ENCODE measurements around the gene ATP1A2. TPM values are rescaled to one million over a fixed set of nuclear protein-coding genes. Genes with fewer than 3 reads are reported as not detected.

Gene ATP1A2
- total RNA-seq, 4 donors from 2014 or later = 2.2 to 32.6 (median 5.3) TPM

DNA sequence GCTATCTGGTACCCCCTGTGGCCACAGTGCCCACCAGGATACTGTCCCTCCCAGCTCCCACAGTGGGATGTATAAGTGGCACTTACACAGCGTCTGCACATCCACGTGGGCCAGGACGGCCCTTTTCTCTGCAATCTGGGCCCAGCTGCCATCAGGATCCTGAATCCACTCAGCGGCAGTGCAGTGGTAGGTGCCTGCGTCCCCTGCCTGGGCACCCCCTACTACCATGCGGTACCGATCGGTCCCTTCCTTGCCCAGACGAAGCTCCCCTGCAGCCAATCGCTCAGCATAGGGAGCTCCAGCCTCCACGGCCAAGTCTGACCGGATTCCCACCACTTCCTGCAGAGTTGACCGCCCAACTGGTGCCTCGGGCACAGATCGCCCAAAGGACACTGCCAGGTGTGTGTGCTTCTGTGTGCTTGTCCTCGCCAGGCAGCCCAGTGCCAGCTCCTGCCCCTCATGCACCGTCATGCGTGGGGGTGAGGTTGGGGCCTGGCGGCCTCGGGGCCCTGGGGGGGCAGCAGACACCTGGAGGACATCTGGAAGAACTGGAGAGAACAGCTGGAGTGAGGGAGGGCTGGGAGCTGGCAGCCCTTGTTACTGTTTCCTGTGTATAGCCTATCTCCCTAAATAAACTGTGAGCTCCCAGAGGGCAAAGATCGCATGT lies 21.8 kb upstream of the ATP1A2 start:
- H3K27ac ChIP-seq = no peak overlapping the region
- H3K36me3 ChIP-seq = peaks cover 0 to 66% (median 5%) of the 10 kb centered on the region in 3 donors
- peaks cover 19 to 27% (median 19%) of the 10 kb centered on the region in 3 donors for H3K4me1 ChIP-seq
- no peak for DNase-seq
- no peak overlapping the region for H3K4me3 ChIP-seq
- 78 to 96% methylated on average over 3 to 8 of the region's 21 CpGs for WGBS, 2 donors
- intact Hi-C loops (cut with DNase I) = loop anchor here (10.0 kb wide), 1 partner anchor 161 kb away; no protein-coding TSS in a partner anchor
- no peaks in the 10 kb centered on the region for H3K9me3 ChIP-seq
- H3K27me3 ChIP-seq = no peaks in the 10 kb centered on the region
- TF ChIP-seq POLR2A (IDR thresholded peaks at IDR 0.05) = no peak
- TF ChIP-seq, protein P1, sequence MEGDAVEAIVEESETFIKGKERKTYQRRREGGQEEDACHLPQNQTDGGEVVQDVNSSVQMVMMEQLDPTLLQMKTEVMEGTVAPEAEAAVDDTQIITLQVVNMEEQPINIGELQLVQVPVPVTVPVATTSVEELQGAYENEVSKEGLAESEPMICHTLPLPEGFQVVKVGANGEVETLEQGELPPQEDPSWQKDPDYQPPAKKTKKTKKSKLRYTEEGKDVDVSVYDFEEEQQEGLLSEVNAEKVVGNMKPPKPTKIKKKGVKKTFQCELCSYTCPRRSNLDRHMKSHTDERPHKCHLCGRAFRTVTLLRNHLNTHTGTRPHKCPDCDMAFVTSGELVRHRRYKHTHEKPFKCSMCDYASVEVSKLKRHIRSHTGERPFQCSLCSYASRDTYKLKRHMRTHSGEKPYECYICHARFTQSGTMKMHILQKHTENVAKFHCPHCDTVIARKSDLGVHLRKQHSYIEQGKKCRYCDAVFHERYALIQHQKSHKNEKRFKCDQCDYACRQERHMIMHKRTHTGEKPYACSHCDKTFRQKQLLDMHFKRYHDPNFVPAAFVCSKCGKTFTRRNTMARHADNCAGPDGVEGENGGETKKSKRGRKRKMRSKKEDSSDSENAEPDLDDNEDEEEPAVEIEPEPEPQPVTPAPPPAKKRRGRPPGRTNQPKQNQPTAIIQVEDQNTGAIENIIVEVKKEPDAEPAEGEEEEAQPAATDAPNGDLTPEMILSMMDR (IDR thresholded peaks at IDR 0.05) = no peak

DNA sequence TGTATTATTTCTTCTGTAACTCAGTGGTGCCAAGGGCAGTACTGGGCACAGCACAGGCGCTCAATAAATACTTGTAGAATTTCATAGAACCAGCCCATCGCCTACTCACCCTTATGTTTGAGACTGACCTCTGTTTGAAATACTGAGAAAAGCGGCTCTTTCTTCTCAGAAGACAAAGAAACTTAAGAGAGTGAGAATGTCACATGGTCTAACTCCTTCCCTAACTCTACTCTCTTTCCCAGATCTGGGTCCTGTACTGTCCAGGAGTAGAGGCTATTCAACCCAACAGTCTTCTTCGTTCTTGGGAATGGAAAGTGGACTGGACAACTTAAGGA lies 21.3 kb upstream of the ATP1A2 start:
- intact Hi-C loops (cut with DNase I) = loop anchor here (10.0 kb wide), 1 partner anchor 161 kb away; no protein-coding TSS in a partner anchor
- Histone ChIP-seq H3K36me3 (peaks cover 0 to 61% (median 5%) of the 10 kb centered on the region in 3 donors), H3K9me3 (no peaks in the 10 kb centered on the region), H3K27ac (no peak overlapping the region), H3K27me3 (no peaks in the 10 kb centered on the region), H3K4me1 (peaks cover 19 to 31% (median 19%) of the 10 kb centered on the region in 3 donors), H3K4me3 (no peak overlapping the region)
- WGBS, 2 donors = 82 to 94% methylated on average over 4 of the region's 4 CpGs
- TF ChIP-seq, protein P1 (IDR thresholded peaks at IDR 0.05) = no peak
- no peak for TF ChIP-seq POLR2A (IDR thresholded peaks at IDR 0.05)
- no peak for DNase-seq

DNA sequence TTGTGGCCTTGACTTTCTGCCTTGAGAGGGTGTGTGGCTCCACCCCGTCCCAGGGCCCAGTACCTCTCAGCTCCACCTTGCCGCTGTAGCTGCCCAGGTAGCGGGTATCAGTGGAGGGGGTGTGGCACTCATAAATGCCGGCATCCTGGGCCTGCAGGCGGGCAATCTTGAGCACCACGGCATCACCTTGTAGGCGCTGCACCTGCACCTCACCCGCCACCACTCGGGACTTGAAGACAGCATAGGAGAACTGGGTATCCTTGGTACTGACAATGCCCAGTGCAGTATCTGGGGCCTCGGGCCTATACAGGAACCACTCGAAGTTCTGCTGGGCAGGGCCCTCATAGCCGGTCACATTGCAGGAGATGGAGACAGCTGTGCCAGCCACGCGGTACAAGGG lies 20.8 kb upstream of the ATP1A2 start:
- no peaks in the 10 kb centered on the region for H3K9me3 ChIP-seq
- H3K27me3 ChIP-seq = no peaks in the 10 kb centered on the region
- no peak overlapping the region for H3K4me3 ChIP-seq
- H3K36me3 ChIP-seq = peaks cover 0 to 55% (median 5%) of the 10 kb centered on the region in 3 donors
- peaks cover 19 to 36% (median 19%) of the 10 kb centered on the region in 3 donors for H3K4me1 ChIP-seq
- TF ChIP-seq, protein P1 (IDR thresholded peaks at IDR 0.05) = no peak
- no peak for TF ChIP-seq POLR2A (IDR thresholded peaks at IDR 0.05)
- DNase-seq = no peak
- intact Hi-C loops (cut with DNase I) = loop anchor here (10.0 kb wide), 1 partner anchor 160 kb away; no protein-coding TSS in a partner anchor
- 82 to 90% methylated on average over 2 to 7 of the region's 14 CpGs for WGBS, 2 donors
- no peak overlapping the region for H3K27ac ChIP-seq

DNA sequence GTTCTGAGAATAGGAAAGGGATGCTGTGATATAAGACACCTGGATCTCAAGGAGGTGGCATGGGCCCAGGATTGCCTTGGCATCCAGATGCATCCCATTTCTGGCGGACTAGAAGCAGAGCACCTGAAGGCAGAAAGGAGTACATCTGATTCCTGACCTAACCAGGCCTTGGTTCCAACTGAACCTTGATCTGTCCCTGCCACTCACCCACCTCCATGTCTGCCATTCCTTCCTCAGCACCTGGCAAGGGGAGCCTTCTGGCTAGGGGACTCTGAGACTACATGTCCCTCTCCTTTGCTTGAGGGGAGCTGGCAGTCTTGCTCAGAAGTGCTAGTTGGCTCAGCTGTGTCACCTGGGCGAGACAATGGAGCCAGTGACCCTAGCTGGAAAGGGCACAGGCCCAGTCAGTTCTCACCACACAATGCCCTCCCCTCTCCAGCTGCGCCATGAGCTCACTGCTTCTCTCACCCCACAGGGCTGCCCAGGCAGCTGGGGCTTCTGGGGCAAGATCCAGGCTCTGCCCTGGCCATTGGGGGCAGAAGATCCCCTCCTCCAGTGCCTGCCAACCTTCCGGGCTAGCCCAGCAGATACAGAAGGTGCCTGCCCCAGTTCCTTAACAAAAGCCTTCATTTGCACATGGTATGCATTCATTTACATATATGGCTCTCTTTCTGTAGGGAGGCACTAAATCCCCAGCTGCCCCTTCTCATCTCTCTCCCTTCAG lies 20.0 kb upstream of the ATP1A2 start:
- Histone ChIP-seq H3K9me3 (no peaks in the 10 kb centered on the region), H3K36me3 (peaks cover 0 to 48% (median 5%) of the 10 kb centered on the region in 3 donors), H3K4me3 (no peak overlapping the region), H3K4me1 (peaks cover 19 to 36% (median 19%) of the 10 kb centered on the region in 3 donors), H3K27ac (no peak overlapping the region), H3K27me3 (no peaks in the 10 kb centered on the region)
- no peak for TF ChIP-seq POLR2A (IDR thresholded peaks at IDR 0.05)
- TF ChIP-seq, protein P1 (IDR thresholded peaks at IDR 0.05) = no peak
- intact Hi-C loops (cut with DNase I) = loop anchor here (10.0 kb wide), 1 partner anchor 159 kb away; no protein-coding TSS in a partner anchor
- 86 to 94% methylated on average over 1 to 2 of the region's 4 CpGs for WGBS, 2 donors
- DNase-seq = no peak
